A673 (cell line): Measurements from ENCODE around the gene DDT.
"Not testable (repeated sequence)": the region's sequence is repeated elsewhere in the genome, so short reads cannot be mapped to it uniquely, and the experiment has no call there.

Experiments used
- EZH2 ChIP-seq: fragments of 200-600 bp; sonication (generic); IDR thresholded peaks from 2 replicates; pipeline ENCODE4 v1.6.1; 2017; ENCODE audit warnings: borderline replicate concordance, low read depth, mild to moderate bottlenecking, mixed read lengths, antibody characterized with exemption, low read length; ENCODE audit not compliant: poor library complexity, severe bottlenecking
- TF ChIP-seq, protein P1 (sequence below): fragments of 300-800, 200-600 bp; sonication (generic); conservative IDR thresholded peaks from 2 replicates; pipeline ENCODE4 v1.5.1; 2017; ENCODE audit warnings: low read depth, mild to moderate bottlenecking, antibody characterized with exemption, low read length, moderate library complexity, mixed read lengths

DNA sequence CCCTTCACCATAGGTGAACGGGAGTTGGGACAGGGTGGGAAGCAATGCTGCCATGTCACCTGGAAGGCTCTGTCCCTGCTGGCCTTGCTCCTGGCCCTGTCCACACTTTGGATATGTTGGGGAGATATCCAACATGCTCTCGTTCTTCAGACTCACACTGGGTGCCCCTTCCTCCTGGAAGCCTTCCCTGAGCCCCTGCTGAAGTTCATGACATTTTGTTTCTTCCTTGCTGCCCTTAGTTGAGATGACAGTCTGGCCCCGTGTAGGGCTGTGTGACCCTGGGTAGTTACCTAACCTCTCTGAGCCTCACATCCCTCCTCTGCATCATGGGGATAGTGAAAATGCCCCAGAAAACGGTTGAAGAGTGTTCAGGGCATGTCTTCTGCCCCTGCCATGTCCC, 20.8 kb downstream of the DDT start:
- TF ChIP-seq, protein P1, sequence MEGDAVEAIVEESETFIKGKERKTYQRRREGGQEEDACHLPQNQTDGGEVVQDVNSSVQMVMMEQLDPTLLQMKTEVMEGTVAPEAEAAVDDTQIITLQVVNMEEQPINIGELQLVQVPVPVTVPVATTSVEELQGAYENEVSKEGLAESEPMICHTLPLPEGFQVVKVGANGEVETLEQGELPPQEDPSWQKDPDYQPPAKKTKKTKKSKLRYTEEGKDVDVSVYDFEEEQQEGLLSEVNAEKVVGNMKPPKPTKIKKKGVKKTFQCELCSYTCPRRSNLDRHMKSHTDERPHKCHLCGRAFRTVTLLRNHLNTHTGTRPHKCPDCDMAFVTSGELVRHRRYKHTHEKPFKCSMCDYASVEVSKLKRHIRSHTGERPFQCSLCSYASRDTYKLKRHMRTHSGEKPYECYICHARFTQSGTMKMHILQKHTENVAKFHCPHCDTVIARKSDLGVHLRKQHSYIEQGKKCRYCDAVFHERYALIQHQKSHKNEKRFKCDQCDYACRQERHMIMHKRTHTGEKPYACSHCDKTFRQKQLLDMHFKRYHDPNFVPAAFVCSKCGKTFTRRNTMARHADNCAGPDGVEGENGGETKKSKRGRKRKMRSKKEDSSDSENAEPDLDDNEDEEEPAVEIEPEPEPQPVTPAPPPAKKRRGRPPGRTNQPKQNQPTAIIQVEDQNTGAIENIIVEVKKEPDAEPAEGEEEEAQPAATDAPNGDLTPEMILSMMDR, result not testable (repeated sequence)
- not testable (repeated sequence) for TF ChIP-seq EZH2
